GM10248 (cell line): Measurements from ENCODE around the gene CNGA3.

Experiments
- CTCF ChIA-PET: fragments of 300-600 bp; sonication (Branson Sonifier 250); formaldehyde crosslinking; extraction: SDS; loops from one replicate; lab custom pipeline; 2021; ENCODE audit warnings: antibody characterized with exemption; lab: Yijun Ruan, JAX
- POLR2A ChIA-PET: fragments of 350-650 bp; sonication (Branson Sonifier 250); formaldehyde crosslinking; extraction: SDS; loops from one replicate; lab custom pipeline; 2020; ENCODE audit warnings: antibody characterized with exemption; lab: Yijun Ruan, JAX
- DNase-seq: peaks from one replicate; pipeline ENCODE4 v3.0.0; 2012; ENCODE audit errors: extremely low spot score
- CTCF ChIP-seq: IDR thresholded peaks from 2 replicates; pipeline ENCODE4 v1.5.1; 2012; ENCODE audit warnings: mild to moderate bottlenecking, low read depth; ENCODE audit errors: extremely low read depth, missing control alignments, control extremely low read depth

The CNGA3 gene

GRCh38 chr2:98343285-98343684 is 3.0 kb upstream of the CNGA3 start:
- CTCF ChIA-PET: no interaction called here
- DNase-seq: no peak
- POLR2A ChIA-PET: no interaction called here
- TF ChIP-seq CTCF: no peak

- POLR2A ChIA-PET: no interaction called here
- DNase-seq: no peak
- TF ChIP-seq CTCF: no peak
- CTCF ChIA-PET: no interaction called here
These were observed 1.2 kb downstream of the CNGA3 start for GRCh38 chr2:98347298-98348065.

GRCh38 chr2:98348066-98348561 is 1.9 kb downstream of the CNGA3 start:
- ChIA-PET CTCF (no interaction called here), POLR2A (no interaction called here)
- no peak for TF ChIP-seq CTCF
- DNase-seq: no peak

- no peak for TF ChIP-seq CTCF
- POLR2A ChIA-PET: no interaction called here
- DNase-seq: no peak
- CTCF ChIA-PET: interaction anchor here (0.8 to 2.1 kb wide), 3 partner anchors 28 to 611 kb away, joined by 3 to 7 read pairs (median 3); no protein-coding TSS in a partner anchor
These were observed 4.2 kb downstream of the CNGA3 start for GRCh38 chr2:98350411-98350810.

GRCh38 chr2:98355881-98356280 is 9.6 kb downstream of the CNGA3 start:
- DNase-seq: no peak
- ChIA-PET CTCF (no interaction called here), POLR2A (no interaction called here)
- no peak for TF ChIP-seq CTCF

- DNase-seq: no peak
- CTCF ChIA-PET: no interaction called here
- no peak for TF ChIP-seq CTCF
- POLR2A ChIA-PET: no interaction called here
These were observed 10.5 kb downstream of the CNGA3 start for GRCh38 chr2:98356729-98357128.
